SK-N-SH (cell line): ENCODE measurements around the gene ARHGEF19. TPM values are rescaled to one million over a fixed set of nuclear protein-coding genes. Genes with fewer than 3 reads are reported as not detected.

ENCODE experiments used
- CTCF ChIA-PET: fragments of 300-600, 350-600 bp; formaldehyde crosslinking; extraction: SDS; loops from one replicate; lab custom pipeline; 2021; lab: Yijun Ruan, JAX
- POLR2A ChIA-PET: fragments of 350-600 bp; sonication (Branson Sonifier 250); formaldehyde crosslinking; extraction: SDS; loops from one replicate; lab custom pipeline; 2020; ENCODE audit warnings: antibody characterized with exemption, inconsistent platforms; lab: Yijun Ruan, JAX
- DNase-seq: peaks from one replicate; pipeline ENCODE4 v3.0.0; 2012
- H2AFZ ChIP-seq: fragments of 200-600 bp; sonication (generic); 2 replicates; pipeline ENCODE4 v1.8.1; 2016; ENCODE audit warnings: antibody characterized with exemption, mild to moderate bottlenecking, low read depth
- H3F3A ChIP-seq: fragments of 200-600 bp; sonication (generic); replicated peaks from 2 replicates; pipeline ENCODE3; 2016; ENCODE audit warnings: antibody characterized with exemption, mild to moderate bottlenecking; ENCODE audit not compliant: insufficient read depth
- H3K27ac ChIP-seq, 2 experiments: fragments of 200-500 bp in 1 of 2; fragments of 200-600 bp in 1 of 2; sonication (Bioruptor generic) in 1 of 2; sonication (generic), shearing (Covaris generic) in 1 of 2; 2 replicates each; pipeline versions ENCODE4 v1.5.1 to v1.6.1; 2014 to 2016; ENCODE audit warnings: low read depth in 2 of 2, inconsistent platforms in 1 of 2, low read length in 1 of 2, mild to moderate bottlenecking in 1 of 2, mixed read lengths in 1 of 2
- H3K27me3 ChIP-seq: fragments of 200-600 bp; sonication (generic), shearing (Covaris generic); 2 replicates; pipeline ENCODE4 v1.6.1; 2016; ENCODE audit warnings: mixed run types; ENCODE audit not compliant: insufficient read depth
- H3K36me3 ChIP-seq, 2 experiments: fragments of 200-500 bp in 1 of 2; fragments of 200-600 bp in 1 of 2; sonication (Bioruptor generic) in 1 of 2; sonication (generic) in 1 of 2; replicated peaks in 1 of 2; 2 replicates each; pipeline versions ENCODE3 to v1.5.1; 2014 to 2016; ENCODE audit warnings: low read length in 1 of 2, mild to moderate bottlenecking in 1 of 2; ENCODE audit not compliant: insufficient read depth in 2 of 2, control insufficient read depth in 1 of 2
- H3K4me1 ChIP-seq, 2 experiments: fragments of 200-500 bp in 1 of 2; fragments of 200-600 bp in 1 of 2; sonication (Bioruptor generic) in 1 of 2; sonication (generic), shearing (Covaris generic) in 1 of 2; 2 replicates each; pipeline versions ENCODE4 v1.5.1 to v1.6.1; 2014 to 2016; ENCODE audit warnings: low read depth in 1 of 2, low read length in 1 of 2, mixed run types in 1 of 2; ENCODE audit not compliant: insufficient read depth in 2 of 2, control insufficient read depth in 1 of 2
- H3K4me2 ChIP-seq: fragments of 200-600 bp; sonication (generic), shearing (Covaris generic); 2 replicates; pipeline ENCODE4 v1.6.1; 2017; ENCODE audit warnings: mixed run types
- H3K4me3 ChIP-seq, 2 experiments: fragments of 200-500 bp in 1 of 2; fragments of 200-600 bp in 1 of 2; sonication (Bioruptor generic) in 1 of 2; sonication (generic), shearing (Covaris generic) in 1 of 2; 2 replicates each; pipeline versions ENCODE4 v1.5.1 to v1.8.1; 2014 to 2016; ENCODE audit warnings: low read depth in 2 of 2, inconsistent platforms in 1 of 2, low read length in 1 of 2, mild to moderate bottlenecking in 1 of 2, mixed read lengths in 1 of 2, moderate library complexity in 1 of 2
- H3K79me2 ChIP-seq: fragments of 200-600 bp; sonication (generic); 2 replicates; pipeline ENCODE4 v1.8.1; 2017; ENCODE audit warnings: mild to moderate bottlenecking; ENCODE audit not compliant: insufficient read depth
- H3K9ac ChIP-seq: fragments of 200-600 bp; sonication (generic); 2 replicates; pipeline ENCODE4 v1.6.1; 2017; ENCODE audit warnings: mixed run types
- H3K9me2 ChIP-seq: fragments of 200-600 bp; sonication (generic); 2 replicates; pipeline ENCODE4 v1.6.1; 2017; ENCODE audit warnings: mixed run types
- H3K9me3 ChIP-seq: fragments of 200-600 bp; sonication (generic); 2 replicates; pipeline ENCODE4 v1.6.1; 2017; ENCODE audit warnings: mixed run types, mild to moderate bottlenecking, moderate library complexity
- H4K20me1 ChIP-seq: fragments of 200-600 bp; sonication (generic); 2 replicates; pipeline ENCODE4 v1.6.1; 2017; ENCODE audit warnings: mild to moderate bottlenecking, mixed run types; ENCODE audit not compliant: insufficient read depth
- CHD2 ChIP-seq: fragments of 150-350 bp; IDR thresholded peaks from 2 replicates; pipeline ENCODE4 v1.6.1; 2018; ENCODE audit warnings: low read length; ENCODE audit not compliant: partially characterized antibody
- ELF1 ChIP-seq: IDR thresholded peaks from 2 replicates; pipeline ENCODE4 v1.4.0; 2012
- EZH2phosphoT487 ChIP-seq: fragments of 200-600 bp; sonication (generic); IDR thresholded peaks from 2 replicates; pipeline ENCODE4 v1.6.1; 2017; ENCODE audit warnings: low read depth, mixed run types, mild to moderate bottlenecking, antibody characterized with exemption, moderate library complexity, borderline replicate concordance
- FOXJ3 ChIP-seq: sonication (generic); formaldehyde crosslinking; IDR thresholded peaks from 2 replicates; pipeline ENCODE4 v1.5.1; 2020; ENCODE audit warnings: mild to moderate bottlenecking, missing genetic modification reagents
- GATA2 ChIP-seq: sonication (generic); formaldehyde crosslinking; IDR thresholded peaks from 2 replicates; pipeline ENCODE4 v1.5.0; 2020; ENCODE audit warnings: mild to moderate bottlenecking, missing genetic modification reagents
- JUND ChIP-seq: IDR thresholded peaks from 2 replicates; pipeline ENCODE4 v1.4.0; 2012
- MEF2A ChIP-seq: IDR thresholded peaks from 2 replicates; pipeline ENCODE4 v1.4.0; 2012; ENCODE audit warnings: low read depth, borderline replicate concordance
- MXI1 ChIP-seq: IDR thresholded peaks from 2 replicates; pipeline ENCODE4 v1.6.1; 2012; ENCODE audit warnings: mild to moderate bottlenecking, low read depth, low read length, improper control_type of control experiment
- NRF1 ChIP-seq: IDR thresholded peaks from 2 replicates; pipeline ENCODE4 v1.6.1; 2012; ENCODE audit warnings: low read depth, mild to moderate bottlenecking, low read length
- RCOR1 ChIP-seq: fragments of 150-350 bp; IDR thresholded peaks from 2 replicates; pipeline ENCODE4 v1.6.1; 2017; ENCODE audit warnings: antibody characterized with exemption, low read length
- SMC3 ChIP-seq: IDR thresholded peaks from 2 replicates; pipeline ENCODE4 v1.6.1; 2012; ENCODE audit warnings: low read depth, low read length, improper control_type of control experiment
- TEAD4 ChIP-seq: IDR thresholded peaks from 2 replicates; pipeline ENCODE4 v1.4.0; 2012; ENCODE audit warnings: mild to moderate bottlenecking, borderline replicate concordance; ENCODE audit not compliant: insufficient read depth
- USF1 ChIP-seq: IDR thresholded peaks from 2 replicates; pipeline ENCODE4 v1.4.0; 2012; ENCODE audit warnings: low read depth, borderline replicate concordance
- WGBS: methylation state at CpG from one replicate; pipeline ENCODE4 v1.1.6; 2017; ENCODE audit warnings: low lambda C conversion rate; 5-methylcytosine and 5-hydroxymethylcytosine counted together
- polyA plus RNA-seq, 3 experiments: library from polyadenylated mRNA; depleted of rRNA; stranded (reverse); fragments of >200 nt; gene quantifications; 2 replicates each; pipeline ENCODE4 v1.2.3, GENCODE V29; 2012
- TF ChIP-seq, protein P1 (sequence below): IDR thresholded peaks from 2 replicates; pipeline ENCODE4 v1.4.0; 2012; ENCODE audit warnings: low read depth
- TF ChIP-seq, protein P2 (sequence below): IDR thresholded peaks from 2 replicates; pipeline ENCODE4; 2012
- TF ChIP-seq, protein P3 (sequence below): IDR thresholded peaks from 2 replicates; pipeline ENCODE4 v1.4.0; 2012; ENCODE audit warnings: low read depth, borderline replicate concordance

ARHGEF19 gene
- polyA plus RNA-seq, 1 of the 3 experiments (the other 2 are of a cell fraction) = 11.5 TPM

- Histone ChIP-seq H3K9ac (no peak overlapping the region), H3K36me3 (no peaks in the 10 kb centered on the region), H3K27me3 (no peaks in the 10 kb centered on the region), H3K79me2 (no peaks in the 10 kb centered on the region), H2AFZ (no peak overlapping the region), H3K4me3 (no peak overlapping the region), H3K4me1 (peaks cover 6 to 32% of the 10 kb centered on the region in 2 experiments), H3F3A (peaks cover 15% of the 10 kb centered on the region), H3K9me3 (no peaks in the 10 kb centered on the region), H3K27ac (no peak overlapping the region), H4K20me1 (no peaks in the 10 kb centered on the region), H3K4me2 (no peak overlapping the region), H3K9me2 (no peaks in the 10 kb centered on the region)
- no peak for DNase-seq
- WGBS = 83% methylated on average over 2 of the region's 2 CpGs
- TF ChIP-seq EZH2phosphoT487 = no peak
- TF ChIP-seq, protein P1, sequence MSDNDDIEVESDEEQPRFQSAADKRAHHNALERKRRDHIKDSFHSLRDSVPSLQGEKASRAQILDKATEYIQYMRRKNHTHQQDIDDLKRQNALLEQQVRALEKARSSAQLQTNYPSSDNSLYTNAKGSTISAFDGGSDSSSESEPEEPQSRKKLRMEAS = no peak
- CTCF ChIA-PET = interaction anchor here (0.7 to 4.7 kb wide), 4 partner anchors 7 to 161 kb away, joined by 3 to 25 read pairs (median 5); no protein-coding TSS in a partner anchor
- POLR2A ChIA-PET = interaction anchor here (0.6 to 1.3 kb wide), 2 partner anchors 34 to 112 kb away, joined by 5 read pairs; partner anchors contain the start of gene FBXO42
These were observed 27.6 kb upstream of the ARHGEF19 start for GRCh38 chr1:16239972-16240491.

DNA sequence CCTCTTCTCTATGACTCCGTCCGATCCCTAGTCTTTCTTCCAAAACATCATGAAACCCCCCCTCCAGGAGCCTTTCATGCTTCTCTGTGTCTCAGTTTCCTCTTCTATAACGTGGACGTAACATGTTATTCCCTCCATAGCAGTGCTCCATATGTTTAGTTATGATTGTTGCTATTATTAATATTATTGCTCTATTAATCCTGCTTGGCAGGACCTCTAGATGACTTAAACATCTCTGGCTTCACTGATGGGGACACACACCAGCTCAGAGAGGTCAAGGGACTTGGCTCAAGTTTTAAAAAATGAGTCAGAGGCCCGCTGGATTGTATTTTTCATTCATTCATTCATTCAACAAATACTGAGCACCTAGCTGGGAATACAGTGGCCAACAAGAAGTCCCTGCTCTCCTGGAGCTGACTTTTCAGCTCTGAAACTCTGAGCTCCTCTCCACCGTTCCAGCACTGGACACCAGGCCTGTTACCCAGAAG lies 24.9 kb upstream of the ARHGEF19 start:
- peak overlapping the region; percentile 87 to 92 for H3K27ac ChIP-seq
- H3K9me3 ChIP-seq = no peaks in the 10 kb centered on the region
- WGBS = 24% methylated on average over 6 of the region's 6 CpGs
- H3K36me3 ChIP-seq = no peaks in the 10 kb centered on the region
- H3K4me2 ChIP-seq = peak overlapping the region; percentile 88
- H2AFZ ChIP-seq = peak overlapping the region; percentile 95
- no peaks in the 10 kb centered on the region for H3K9me2 ChIP-seq
- peaks cover 15% of the 10 kb centered on the region for H3F3A ChIP-seq
- ChIA-PET POLR2A (interaction anchor here (0.9 to 1.6 kb wide), 3 partner anchors 21 to 47 kb away, joined by 3 to 7 read pairs (median 3); no protein-coding TSS in a partner anchor), CTCF (interaction anchor here (0.6 to 4.7 kb wide), 9 partner anchors 9 to 710 kb away, joined by 3 to 25 read pairs (median 4); no protein-coding TSS in a partner anchor)
- TF ChIP-seq EZH2phosphoT487 = no peak
- TF ChIP-seq, protein P2, sequence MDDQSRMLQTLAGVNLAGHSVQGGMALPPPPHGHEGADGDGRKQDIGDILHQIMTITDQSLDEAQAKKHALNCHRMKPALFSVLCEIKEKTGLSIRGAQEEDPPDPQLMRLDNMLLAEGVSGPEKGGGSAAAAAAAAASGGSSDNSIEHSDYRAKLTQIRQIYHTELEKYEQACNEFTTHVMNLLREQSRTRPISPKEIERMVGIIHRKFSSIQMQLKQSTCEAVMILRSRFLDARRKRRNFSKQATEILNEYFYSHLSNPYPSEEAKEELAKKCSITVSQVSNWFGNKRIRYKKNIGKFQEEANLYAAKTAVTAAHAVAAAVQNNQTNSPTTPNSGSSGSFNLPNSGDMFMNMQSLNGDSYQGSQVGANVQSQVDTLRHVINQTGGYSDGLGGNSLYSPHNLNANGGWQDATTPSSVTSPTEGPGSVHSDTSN = no peak
- TF ChIP-seq NRF1 = no peak
- TF ChIP-seq CHD2 = no peak
- no peak for TF ChIP-seq USF1
- TF ChIP-seq RCOR1 = no peak
- TF ChIP-seq, protein P3, sequence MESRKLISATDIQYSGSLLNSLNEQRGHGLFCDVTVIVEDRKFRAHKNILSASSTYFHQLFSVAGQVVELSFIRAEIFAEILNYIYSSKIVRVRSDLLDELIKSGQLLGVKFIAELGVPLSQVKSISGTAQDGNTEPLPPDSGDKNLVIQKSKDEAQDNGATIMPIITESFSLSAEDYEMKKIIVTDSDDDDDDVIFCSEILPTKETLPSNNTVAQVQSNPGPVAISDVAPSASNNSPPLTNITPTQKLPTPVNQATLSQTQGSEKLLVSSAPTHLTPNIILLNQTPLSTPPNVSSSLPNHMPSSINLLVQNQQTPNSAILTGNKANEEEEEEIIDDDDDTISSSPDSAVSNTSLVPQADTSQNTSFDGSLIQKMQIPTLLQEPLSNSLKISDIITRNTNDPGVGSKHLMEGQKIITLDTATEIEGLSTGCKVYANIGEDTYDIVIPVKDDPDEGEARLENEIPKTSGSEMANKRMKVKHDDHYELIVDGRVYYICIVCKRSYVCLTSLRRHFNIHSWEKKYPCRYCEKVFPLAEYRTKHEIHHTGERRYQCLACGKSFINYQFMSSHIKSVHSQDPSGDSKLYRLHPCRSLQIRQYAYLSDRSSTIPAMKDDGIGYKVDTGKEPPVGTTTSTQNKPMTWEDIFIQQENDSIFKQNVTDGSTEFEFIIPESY = no peak
- no peak for TF ChIP-seq MEF2A
- no peak for TF ChIP-seq FOXJ3 (CRISPR knock-in tag)
- no peak for TF ChIP-seq GATA2 (CRISPR knock-in tag)
- TF ChIP-seq ELF1 = peak; percentile 3; the same call in 1 of the 2 replicates
- TF ChIP-seq TEAD4 = no peak
- no peak for TF ChIP-seq SMC3
- no peak for TF ChIP-seq JUND
- TF ChIP-seq MXI1 = 0 out of 2 replicates have a peak, but pooled peaks have one; percentile 16
- H3K4me3 ChIP-seq = peak overlapping the region; percentile 69 to 92
- H3K79me2 ChIP-seq = no peaks in the 10 kb centered on the region
- H4K20me1 ChIP-seq = no peaks in the 10 kb centered on the region
- peak overlapping the region; percentile 75 for H3K9ac ChIP-seq
- DNase-seq = no peak
- H3K27me3 ChIP-seq = no peaks in the 10 kb centered on the region
- H3K4me1 ChIP-seq = peaks cover 6 to 22% of the 10 kb centered on the region in 2 experiments
